ENCODE measurements around the gene RAI2.

DNA sequence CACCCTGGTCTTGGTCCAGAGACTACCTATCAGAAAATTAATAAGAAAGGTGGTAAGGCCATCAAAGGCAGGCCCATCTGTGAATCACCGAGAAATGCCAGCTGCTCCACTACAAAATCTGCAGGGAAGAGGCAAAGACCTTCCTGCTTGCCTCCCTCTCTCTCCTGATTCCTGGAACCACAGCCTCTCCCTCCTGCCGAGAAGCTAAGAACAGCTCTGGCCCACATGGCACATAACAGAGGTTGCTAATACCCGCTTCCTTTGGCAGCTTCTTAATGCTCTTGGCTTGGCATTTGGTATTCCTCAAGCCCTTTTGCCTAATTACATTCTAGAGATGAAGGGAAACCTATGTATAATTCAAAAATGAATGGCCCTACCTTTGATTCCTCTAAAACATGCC, 32.9 kb downstream of the RAI2 start:
- TF ChIP-seq GATA2 (IDR thresholded peaks at IDR 0.05; ENCODE audit: low read depth, low read length), result no peak
- no peak for TF ChIP-seq GATA3 (IDR thresholded peaks at IDR 0.05; ENCODE audit: low read depth, low read length)
